Erythroblast (primary cell): ENCODE results near the gene LSAMP.

ENCODE experiments used
- GATA1 ChIP-seq: IDR thresholded peaks from 2 replicates; pipeline ENCODE4 v1.6.1; 2011; ENCODE audit warnings: low read depth, mild to moderate bottlenecking, control low read depth, low read length, moderate library complexity
- POLR2A ChIP-seq: IDR thresholded peaks from 2 replicates; pipeline ENCODE4 v1.6.1; 2011; ENCODE audit warnings: mild to moderate bottlenecking, low read length

DNA sequence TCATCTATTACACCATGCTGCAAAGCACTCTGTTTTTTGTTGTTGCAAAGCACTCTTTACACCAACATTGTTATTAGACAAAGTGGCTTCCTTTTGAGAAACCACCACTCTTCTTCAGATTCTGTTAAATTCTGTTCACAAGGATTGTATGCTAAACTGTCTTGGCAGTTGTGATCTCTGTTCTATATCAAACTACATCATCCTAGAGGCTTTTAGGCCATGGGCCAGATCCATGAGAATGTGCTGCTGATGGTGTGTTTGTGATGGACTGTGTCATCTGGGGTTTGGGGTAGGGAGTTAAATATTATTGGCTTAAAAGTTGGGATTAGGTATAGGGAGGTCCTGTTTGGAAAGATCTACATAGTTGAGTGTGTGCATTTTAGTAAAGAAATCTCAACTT, 592.2 kb downstream of the LSAMP start:
- TF ChIP-seq POLR2A (no peak), GATA1 (no peak)
